ENCODE results near the gene TCF7L1. TPM values are rescaled to one million over a fixed set of nuclear protein-coding genes. Genes with fewer than 3 reads are reported as not detected.

TCF7L1 gene
- polyA plus RNA-seq, 1 donor: 36.3 TPM

- no peak for DNase-seq
Observed at GRCh38 chr2:85356186-85356585, 223.0 kb downstream of the TCF7L1 start.

- DNase-seq: no peak
Observed at GRCh38 chr2:85357736-85358135, 224.5 kb downstream of the TCF7L1 start.

Other genes with a start within 250 kb of the TCF7L1 start
- gene TMSB10, start 227.7 kb upstream of the TCF7L1 start, polyA plus RNA-seq (ENCODE audit: insufficient read length): 1,153 TPM
- gene KCMF1, start 162.2 kb upstream of the TCF7L1 start, polyA plus RNA-seq (ENCODE audit: insufficient read length): 39.6 TPM
- gene TGOLN2, start 194.6 kb downstream of the TCF7L1 start, polyA plus RNA-seq (ENCODE audit: insufficient read length): 65.4 TPM
- 14.6 TPM for gene RETSAT, start 221.1 kb downstream of the TCF7L1 start, polyA plus RNA-seq (ENCODE audit: insufficient read length)
- 17.5 TPM for gene ELMOD3, start 221.4 kb downstream of the TCF7L1 start, polyA plus RNA-seq (ENCODE audit: insufficient read length)